Mucosa of stomach (tissue), 1 donor: ENCODE results near the gene OSBPL10.

ENCODE experiments used
- H3K27me3 ChIP-seq: one replicate; pipeline ENCODE4 v1.7.0; 2013; ENCODE audit warnings: mild to moderate bottlenecking, low read length; ENCODE audit not compliant: control insufficient read depth, insufficient read depth
- H3K36me3 ChIP-seq: one replicate; pipeline ENCODE4 v1.7.0; 2013; ENCODE audit warnings: low read length; ENCODE audit not compliant: control insufficient read depth, insufficient read depth
- H3K4me1 ChIP-seq: one replicate; pipeline ENCODE4 v1.7.0; 2013; ENCODE audit warnings: mild to moderate bottlenecking, low read length; ENCODE audit not compliant: control insufficient read depth, insufficient read depth
- H3K4me3 ChIP-seq: one replicate; pipeline ENCODE4 v1.7.0; 2013; ENCODE audit warnings: low read length
- H3K9ac ChIP-seq: one replicate; pipeline ENCODE4 v1.7.0; 2013; ENCODE audit warnings: mild to moderate bottlenecking, low read length, moderate library complexity
- H3K9me3 ChIP-seq: one replicate; pipeline ENCODE4 v1.7.0; 2013; ENCODE audit warnings: mild to moderate bottlenecking, low read length, moderate library complexity; ENCODE audit not compliant: control insufficient read depth
- donor health status: Pancreatic carcinoma.

OSBPL10 gene

DNA sequence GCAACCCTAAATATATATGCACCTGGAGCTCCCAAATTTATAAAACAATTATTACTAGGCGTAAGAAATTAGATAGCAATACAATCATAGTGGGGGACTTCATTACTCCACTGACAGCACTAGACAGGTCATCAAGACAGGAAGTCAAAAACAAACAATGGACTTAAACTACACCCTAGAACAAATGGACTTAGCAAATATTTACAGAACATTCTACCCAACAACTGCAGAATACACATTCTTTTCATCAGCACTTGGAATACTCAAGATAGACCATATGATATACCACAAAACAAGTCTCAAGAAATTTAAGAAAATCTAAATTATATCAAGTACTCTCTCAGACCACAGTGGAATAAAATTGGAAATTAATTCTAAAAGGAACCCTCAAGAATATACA lies 201.5 kb downstream of the OSBPL10 start:
- Histone ChIP-seq H3K9me3 (no peaks in the 10 kb centered on the region), H3K9ac (no peak overlapping the region), H3K27me3 (no peaks in the 10 kb centered on the region), H3K4me1 (no peaks in the 10 kb centered on the region), H3K36me3 (no peaks in the 10 kb centered on the region), H3K4me3 (no peak overlapping the region)

GRCh38 chr3:31777887-31778286 lies 203.2 kb downstream of the OSBPL10 start:
- Histone ChIP-seq H3K9me3 (no peaks in the 10 kb centered on the region), H3K4me1 (no peaks in the 10 kb centered on the region), H3K9ac (no peak overlapping the region), H3K4me3 (no peak overlapping the region), H3K27me3 (no peaks in the 10 kb centered on the region), H3K36me3 (no peaks in the 10 kb centered on the region)

- H3K9ac ChIP-seq, result no peak overlapping the region
- no peaks in the 10 kb centered on the region for H3K4me1 ChIP-seq
- H3K9me3 ChIP-seq, result no peaks in the 10 kb centered on the region
- H3K27me3 ChIP-seq, result no peaks in the 10 kb centered on the region
- no peak overlapping the region for H3K4me3 ChIP-seq
- no peaks in the 10 kb centered on the region for H3K36me3 ChIP-seq
Observed at GRCh38 chr3:31777092-31777491, 204.0 kb downstream of the OSBPL10 start.

GRCh38 chr3:31776016-31776415 lies 205.0 kb downstream of the OSBPL10 start:
- H3K27me3 ChIP-seq, result no peaks in the 10 kb centered on the region

DNA sequence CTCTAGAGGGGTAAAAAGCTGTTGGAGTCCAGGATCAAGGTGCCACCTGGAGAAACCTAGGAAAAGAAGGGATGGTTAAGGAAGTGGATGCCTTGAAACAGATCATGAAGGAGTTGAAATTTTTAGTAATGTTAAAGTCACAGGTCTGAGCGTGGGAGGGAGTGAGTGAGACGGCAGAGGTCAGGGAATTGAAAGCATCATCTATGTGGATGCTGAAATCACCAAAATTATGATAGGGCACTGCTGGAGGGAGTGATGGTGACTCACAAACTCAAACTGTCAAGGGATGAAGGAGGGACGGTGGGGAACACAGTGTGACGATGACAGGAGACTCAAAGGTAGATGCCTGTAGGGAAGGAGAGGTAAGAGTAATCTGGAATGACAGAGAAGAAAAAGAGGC lies 205.7 kb downstream of the OSBPL10 start:
- Histone ChIP-seq H3K4me1 (no peaks in the 10 kb centered on the region), H3K27me3 (no peaks in the 10 kb centered on the region), H3K4me3 (no peak overlapping the region), H3K9me3 (no peaks in the 10 kb centered on the region), H3K36me3 (no peaks in the 10 kb centered on the region), H3K9ac (no peak overlapping the region)

More at GRCh38 chr3:31776016-31776415, 205.0 kb downstream of the OSBPL10 start:
- no peaks in the 10 kb centered on the region for H3K4me1 ChIP-seq
- H3K9ac ChIP-seq, result no peak overlapping the region
- H3K36me3 ChIP-seq, result no peaks in the 10 kb centered on the region
- no peaks in the 10 kb centered on the region for H3K9me3 ChIP-seq
- no peak overlapping the region for H3K4me3 ChIP-seq

DNA sequence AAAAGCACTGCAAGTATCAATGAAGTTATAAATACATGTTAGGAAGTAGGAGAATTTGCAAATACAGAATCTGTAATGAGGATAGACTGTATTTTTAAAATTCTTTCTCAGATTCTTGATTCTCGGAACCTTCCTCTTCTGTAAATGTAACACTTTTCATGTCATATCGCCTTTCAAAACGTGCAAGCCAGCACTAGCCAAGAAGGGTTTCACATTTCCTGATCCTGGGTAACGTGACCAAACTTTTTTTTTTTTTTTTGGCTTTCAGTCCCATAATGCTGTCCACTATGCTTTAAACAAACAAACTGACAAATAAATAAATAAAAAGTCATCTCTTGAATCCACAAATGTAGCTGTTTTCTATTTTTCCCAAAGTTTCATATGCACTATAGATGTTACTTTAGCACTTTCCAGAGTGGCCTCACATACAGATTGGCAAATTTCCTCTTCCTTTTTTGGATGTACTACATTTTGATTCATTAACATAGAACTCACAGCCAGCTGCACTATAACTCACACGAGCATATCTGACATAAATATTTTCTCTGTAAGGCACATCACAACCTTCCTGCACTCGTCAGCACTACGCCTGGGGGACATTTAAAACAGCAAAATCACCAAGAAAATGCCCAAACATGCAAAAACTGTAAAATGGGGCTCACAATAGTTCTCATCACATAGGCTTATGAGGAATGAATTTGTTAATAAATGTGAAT lies 208.1 kb downstream of the OSBPL10 start:
- Histone ChIP-seq H3K4me3 (no peak overlapping the region), H3K9ac (no peak overlapping the region), H3K9me3 (no peaks in the 10 kb centered on the region), H3K36me3 (no peaks in the 10 kb centered on the region), H3K4me1 (no peaks in the 10 kb centered on the region), H3K27me3 (no peaks in the 10 kb centered on the region)

GRCh38 chr3:31772272-31772671 lies 208.8 kb downstream of the OSBPL10 start:
- Histone ChIP-seq H3K27me3 (no peaks in the 10 kb centered on the region), H3K4me1 (no peaks in the 10 kb centered on the region), H3K9ac (no peak overlapping the region), H3K9me3 (no peaks in the 10 kb centered on the region), H3K36me3 (no peaks in the 10 kb centered on the region), H3K4me3 (no peak overlapping the region)

GRCh38 chr3:31770822-31771326 lies 210.2 kb downstream of the OSBPL10 start:
- Histone ChIP-seq H3K36me3 (no peaks in the 10 kb centered on the region), H3K4me3 (no peak overlapping the region), H3K4me1 (no peaks in the 10 kb centered on the region), H3K9me3 (no peaks in the 10 kb centered on the region), H3K27me3 (no peaks in the 10 kb centered on the region), H3K9ac (no peak overlapping the region)

- no peaks in the 10 kb centered on the region for H3K36me3 ChIP-seq
- H3K9me3 ChIP-seq, result no peaks in the 10 kb centered on the region
- H3K4me3 ChIP-seq, result no peak overlapping the region
- H3K9ac ChIP-seq, result no peak overlapping the region
- H3K27me3 ChIP-seq, result no peaks in the 10 kb centered on the region
- H3K4me1 ChIP-seq, result no peaks in the 10 kb centered on the region
Observed at GRCh38 chr3:31768479-31769125, 212.5 kb downstream of the OSBPL10 start.

DNA sequence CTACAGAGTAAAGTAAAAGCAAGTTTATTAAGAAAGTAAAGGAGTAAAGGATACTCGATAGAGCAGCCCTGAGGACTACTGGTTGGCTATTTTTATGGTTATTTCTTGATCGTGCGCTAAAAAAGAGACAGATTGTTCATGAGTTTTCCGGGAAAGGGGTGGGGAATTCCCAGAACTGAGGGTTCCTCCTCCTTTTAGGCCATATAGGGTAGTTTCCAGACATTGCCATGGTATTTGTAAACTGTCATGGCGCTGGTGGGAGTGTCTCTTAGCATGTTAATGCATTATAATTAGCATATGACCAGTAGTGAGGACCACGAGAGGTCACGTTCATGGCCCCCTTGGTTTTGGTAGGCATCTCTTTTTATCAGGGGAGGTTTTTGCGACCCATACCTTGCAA lies 213.1 kb downstream of the OSBPL10 start:
- no peak overlapping the region for H3K9ac ChIP-seq
- H3K9me3 ChIP-seq, result no peaks in the 10 kb centered on the region
- H3K4me3 ChIP-seq, result no peak overlapping the region
- H3K36me3 ChIP-seq, result no peaks in the 10 kb centered on the region
- no peaks in the 10 kb centered on the region for H3K4me1 ChIP-seq
- H3K27me3 ChIP-seq, result no peaks in the 10 kb centered on the region

DNA sequence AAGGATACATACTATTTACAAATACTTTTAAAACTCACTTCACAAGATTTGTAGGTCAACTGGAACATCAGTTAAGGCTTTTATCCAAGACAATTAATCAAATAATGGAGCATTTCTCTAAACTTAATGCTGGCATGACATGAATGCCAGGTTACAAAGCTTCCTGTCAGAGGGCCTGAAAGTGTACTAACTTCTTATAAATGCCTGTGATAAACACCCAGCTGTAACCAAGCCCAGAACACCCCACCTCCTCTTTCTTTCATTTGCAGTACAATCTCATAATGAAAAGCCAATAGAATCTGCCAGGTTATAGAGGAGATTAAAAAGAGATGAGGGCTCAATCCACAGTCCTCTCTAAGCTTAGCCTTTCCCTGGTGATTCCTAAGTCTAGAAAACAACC lies 214.4 kb downstream of the OSBPL10 start:
- H3K9ac ChIP-seq, result no peak overlapping the region
- no peaks in the 10 kb centered on the region for H3K4me1 ChIP-seq
- no peaks in the 10 kb centered on the region for H3K9me3 ChIP-seq
- no peaks in the 10 kb centered on the region for H3K36me3 ChIP-seq
- H3K27me3 ChIP-seq, result no peaks in the 10 kb centered on the region
- H3K4me3 ChIP-seq, result no peak overlapping the region

DNA sequence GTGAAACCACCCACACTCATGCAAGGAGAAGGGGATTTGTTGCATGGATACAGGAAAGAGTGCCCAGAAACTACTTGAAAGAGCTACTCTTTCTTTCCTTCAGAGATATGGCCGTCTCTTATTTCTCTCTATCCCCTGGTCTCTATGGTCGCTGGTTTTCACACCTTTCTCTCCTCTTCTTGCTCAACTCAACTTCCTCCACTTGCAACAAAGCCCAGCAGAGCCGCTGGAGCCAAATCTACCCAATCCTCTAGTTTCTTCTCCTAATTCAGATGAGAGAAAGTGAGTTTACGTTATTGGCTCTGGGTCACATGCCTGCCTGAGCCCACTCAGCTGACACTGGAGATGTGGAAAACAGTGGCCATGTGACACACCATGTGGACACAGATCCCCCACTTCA lies 215.2 kb downstream of the OSBPL10 start:
- Histone ChIP-seq H3K27me3 (no peaks in the 10 kb centered on the region), H3K36me3 (no peaks in the 10 kb centered on the region), H3K9me3 (no peaks in the 10 kb centered on the region), H3K4me1 (no peaks in the 10 kb centered on the region), H3K4me3 (no peak overlapping the region), H3K9ac (no peak overlapping the region)
